GM12891 (cell line): ENCODE data around the gene TRAF3. TPM values are rescaled to one million over a fixed set of nuclear protein-coding genes. Genes with fewer than 3 reads are reported as not detected.

Source experiments
- DNase-seq: peaks from one replicate; pipeline ENCODE4 v3.0.0; 2011; ENCODE audit warnings: low spot score; ENCODE audit not compliant: insufficient read length
- FAIRE-seq: peaks from 2 replicates; lab custom pipeline; 2011; peaks lifted over from hg19 to GRCh38; lab: Jason Lieb, UNC
- PAX5 ChIP-seq: IDR thresholded peaks from 2 replicates; pipeline ENCODE4 v1.6.1; 2011; ENCODE audit warnings: low read length, moderate library complexity, mild to moderate bottlenecking; ENCODE audit not compliant: insufficient read depth, severe bottlenecking
- POLR2A ChIP-seq: IDR thresholded peaks from 2 replicates; pipeline ENCODE4 v1.6.1; 2011; ENCODE audit warnings: low read depth, low read length, control low read depth
- POLR2AphosphoS5 ChIP-seq: IDR thresholded peaks from 2 replicates; pipeline ENCODE4 v1.6.1; 2011; ENCODE audit warnings: low read depth, low read length, control low read depth
- POU2F2 ChIP-seq: IDR thresholded peaks from 2 replicates; pipeline ENCODE4 v1.6.1; 2011; ENCODE audit warnings: low read depth, mild to moderate bottlenecking, control low read depth, low read length, moderate library complexity
- SPI1 ChIP-seq: IDR thresholded peaks from 2 replicates; pipeline ENCODE4 v1.6.1; 2011; ENCODE audit warnings: low read depth, low read length, control low read depth
- TAF1 ChIP-seq: IDR thresholded peaks from 2 replicates; pipeline ENCODE4 v1.6.1; 2011; ENCODE audit warnings: low read depth, low read length, control low read depth
- polyA plus RNA-seq: library from polyadenylated mRNA; unstranded; fragments of >200 nt; gene quantifications from one replicate; pipeline ENCODE4 v1.2.1, GENCODE V29; 2012; ENCODE audit warnings: low read depth, missing spikeins, inconsistent platforms; ENCODE audit not compliant: missing spikeins

TRAF3 gene
- polyA plus RNA-seq, result 49.2 TPM

GRCh38 chr14:102776761-102777710 lies at the start of gene TRAF3:
TRAF3 (plus strand) TSS chr14:102777449; CDS start chr14:102870202, 92,753 bp downstream.
- DNase-seq (peak; percentile 91), FAIRE-seq (peak; percentile 68)
- 0 out of 2 replicates have a peak, but pooled peaks have one; percentile 12 for TF ChIP-seq POU2F2
- TF ChIP-seq PAX5, result peak; percentile 49
- 0 out of 2 replicates have a peak, but pooled peaks have one; percentile 30 for TF ChIP-seq TAF1
- peak; percentile 23; the same call in 1 of the 2 replicates for TF ChIP-seq POLR2A
- no peak for TF ChIP-seq POLR2AphosphoS5
- TF ChIP-seq SPI1, result peak; percentile 65

- DNase-seq, result no peak
- TF ChIP-seq POLR2A, result no peak
- TF ChIP-seq POLR2AphosphoS5, result no peak
- no peak for TF ChIP-seq PAX5
- TF ChIP-seq POU2F2, result no peak
- no peak for TF ChIP-seq SPI1
- TF ChIP-seq TAF1, result no peak
- no peak for FAIRE-seq
Measured at GRCh38 chr14:102728501-102728900, 48.7 kb upstream of the TRAF3 start.

GRCh38 chr14:102729268-102729667 lies 48.0 kb upstream of the TRAF3 start:
- peak; percentile 40 for FAIRE-seq
- TF ChIP-seq SPI1 (peak; percentile 39), POLR2A (no peak)
- DNase-seq, result no peak

GRCh38 chr14:102729825-102730224 lies 47.4 kb upstream of the TRAF3 start:
- no peak for FAIRE-seq
- TF ChIP-seq POU2F2, result no peak
- TF ChIP-seq TAF1, result no peak
- TF ChIP-seq POLR2A, result no peak
- TF ChIP-seq SPI1, result no peak
- TF ChIP-seq POLR2AphosphoS5, result no peak
- TF ChIP-seq PAX5, result no peak

GRCh38 chr14:102731101-102731870 lies 46.0 kb upstream of the TRAF3 start:
- DNase-seq, result no peak
- FAIRE-seq, result peak; percentile 35
- no peak for TF ChIP-seq POU2F2

More at GRCh38 chr14:102729825-102730224, 47.4 kb upstream of the TRAF3 start:
- no peak for DNase-seq

- FAIRE-seq (no peak), DNase-seq (no peak)
- TF ChIP-seq PAX5 (no peak), POLR2AphosphoS5 (no peak), POU2F2 (no peak), SPI1 (no peak), POLR2A (no peak), TAF1 (no peak)
Measured at GRCh38 chr14:102731871-102732800, 45.1 kb upstream of the TRAF3 start.

- FAIRE-seq, result no peak
- no peak for TF ChIP-seq POLR2AphosphoS5
- no peak for TF ChIP-seq SPI1
- TF ChIP-seq POU2F2, result no peak
- no peak for TF ChIP-seq POLR2A
- TF ChIP-seq TAF1, result no peak
- no peak for TF ChIP-seq PAX5
Measured at GRCh38 chr14:102732924-102733323, 44.3 kb upstream of the TRAF3 start.

GRCh38 chr14:102733326-102733725 lies 43.9 kb upstream of the TRAF3 start:
- FAIRE-seq (no peak), DNase-seq (no peak)
- TF ChIP-seq POU2F2, result no peak
- no peak for TF ChIP-seq TAF1
- no peak for TF ChIP-seq PAX5
- no peak for TF ChIP-seq SPI1
- no peak for TF ChIP-seq POLR2AphosphoS5
- TF ChIP-seq POLR2A, result no peak

More at GRCh38 chr14:102732924-102733323, 44.3 kb upstream of the TRAF3 start:
- DNase-seq, result no peak
